ENCODE measurements around the gene IPO4.

Gene IPO4

GRCh38 chr14:24179294-24179960 lies 9.2 kb downstream of the IPO4 start:
- peaks cover 23% of the 10 kb centered on the region for H3K79me1 ChIP-seq (replicated peaks; ENCODE audit: low read length, poor library complexity, severe bottlenecking)
- no peaks in the 10 kb centered on the region for H3K9me3 ChIP-seq (ENCODE audit: control insufficient read depth, low read length)
- peak overlapping the region; percentile 83 for H3K9ac ChIP-seq (ENCODE audit: low read length)
- H2BK120ac ChIP-seq (ENCODE audit: low read depth, low read length) = no peak overlapping the region
- no peak overlapping the region for H4K91ac ChIP-seq (ENCODE audit: low read length)
- H3K14ac ChIP-seq (ENCODE audit: low read length in 2 of 2) = no peak overlapping the region
- no peak overlapping the region for H3K4me3 ChIP-seq (ENCODE audit: insufficient read depth in 1 of 2, low read depth in 1 of 2, low read length in 2 of 2)
- H2BK5ac ChIP-seq (ENCODE audit: low read depth, low read length, poor library complexity, severe bottlenecking) = peak overlapping the region; percentile 21
- no peak overlapping the region for H4K8ac ChIP-seq (ENCODE audit: low read length)
- H3K4me2 ChIP-seq (ENCODE audit: low read length, poor library complexity, severe bottlenecking) = no peak overlapping the region
- H3K4me1 ChIP-seq (ENCODE audit: control insufficient read depth, insufficient read depth, low read depth, low read length) = peaks cover 16% of the 10 kb centered on the region
- no peaks in the 10 kb centered on the region for H3K27me3 ChIP-seq (ENCODE audit: control insufficient read depth in 1 of 2, insufficient read depth in 1 of 2, low read length in 2 of 2)
- no peak overlapping the region for H3K4ac ChIP-seq (ENCODE audit: low read depth in 1 of 2, low read length in 2 of 2)
- H2AK5ac ChIP-seq (ENCODE audit: low read length, severe bottlenecking) = peak overlapping the region; percentile 19
- H3K36me3 ChIP-seq (ENCODE audit: control insufficient read depth in 1 of 2, insufficient read depth in 2 of 2, low read depth in 1 of 2, low read length in 2 of 2) = peaks cover 85 to 93% of the 10 kb centered on the region in 2 experiments
- no peak overlapping the region for H3K18ac ChIP-seq (ENCODE audit: low read depth in 1 of 2, low read length in 2 of 2)
- no peak overlapping the region for H2BK15ac ChIP-seq (ENCODE audit: low read depth, poor library complexity, severe bottlenecking)
- DNase-seq = no peak
- H3K27ac ChIP-seq (ENCODE audit: low read length, poor library complexity, severe bottlenecking) = peak overlapping the region; percentile 73
- no peak overlapping the region for H2AFZ ChIP-seq (ENCODE audit: low read depth, low read length)
- 95% methylated on average over 14 of the region's 14 CpGs for WGBS
- no peak overlapping the region for H3K23ac ChIP-seq (ENCODE audit: low read length in 2 of 2)
- no peak overlapping the region for H2BK12ac ChIP-seq (ENCODE audit: low read length in 2 of 2)

DNA sequence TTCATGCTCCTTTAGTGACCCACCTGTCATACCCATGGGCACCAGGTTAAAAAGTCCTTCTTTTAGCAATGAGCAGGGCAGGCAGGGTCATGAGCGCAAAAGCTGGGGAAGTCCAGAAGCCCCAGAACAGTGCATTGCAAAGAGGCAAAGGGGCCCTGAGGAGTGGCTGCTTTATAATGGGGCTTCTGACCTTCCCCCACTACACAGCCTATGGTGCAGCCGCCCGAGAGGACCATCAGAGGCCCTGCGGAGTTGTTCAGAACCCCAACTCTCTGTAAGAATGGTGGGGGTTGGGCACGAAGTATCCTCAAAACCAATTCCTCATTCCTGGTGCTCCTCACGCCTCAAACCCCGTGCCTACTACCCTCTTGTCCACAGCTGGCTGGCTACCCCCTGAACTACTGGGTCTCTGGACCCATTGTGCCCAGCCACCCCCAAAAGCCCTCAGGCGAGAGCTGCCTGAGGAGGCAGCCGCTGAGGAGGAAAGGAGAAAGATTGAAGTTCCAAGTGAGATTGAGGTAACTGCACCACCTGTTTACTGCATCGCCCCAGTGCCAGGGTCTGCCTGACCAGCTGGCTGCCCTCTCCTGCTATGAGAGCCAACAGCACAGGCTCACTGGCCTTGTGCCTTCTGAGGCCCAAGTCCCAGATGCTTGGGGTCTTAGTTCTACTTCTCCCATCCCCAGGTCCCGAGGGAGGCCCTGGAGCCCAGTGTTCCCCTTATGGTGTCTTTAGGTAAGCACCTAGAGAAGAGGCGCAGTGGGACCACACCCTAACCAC lies 10.0 kb downstream of the IPO4 start:
- Histone ChIP-seq H2BK12ac (ENCODE audit: low read length in 2 of 2) (no peak overlapping the region), H3K4me2 (ENCODE audit: low read length, poor library complexity, severe bottlenecking) (no peak overlapping the region), H3K14ac (ENCODE audit: low read length in 2 of 2) (no peak overlapping the region)

DNA sequence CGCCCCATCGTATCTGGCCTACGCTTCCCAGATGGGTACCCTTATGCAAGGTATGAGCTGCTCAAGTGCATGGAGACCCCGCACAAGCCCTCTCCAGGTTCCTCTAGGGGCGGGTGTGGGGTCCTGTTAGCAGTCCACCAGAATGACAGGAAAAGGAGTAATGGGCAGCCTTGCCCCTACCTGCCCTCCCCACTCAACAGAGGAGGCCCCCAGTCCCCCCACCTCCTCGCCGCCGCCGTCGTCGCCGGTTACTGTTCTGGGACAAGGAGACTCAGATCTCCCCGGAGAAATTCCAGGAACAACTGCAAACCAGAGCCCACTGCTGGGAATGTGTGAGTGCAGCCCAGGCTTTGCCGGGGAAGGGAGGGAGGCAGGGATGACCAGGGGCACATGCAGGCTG lies 10.7 kb downstream of the IPO4 start:
- Histone ChIP-seq H3K4me1 (ENCODE audit: control insufficient read depth, insufficient read depth, low read depth, low read length) (peaks cover 16% of the 10 kb centered on the region), H3K14ac (ENCODE audit: low read length in 2 of 2) (no peak overlapping the region), H2AFZ (ENCODE audit: low read depth, low read length) (no peak overlapping the region), H3K4ac (ENCODE audit: low read depth in 1 of 2, low read length in 2 of 2) (no peak overlapping the region), H3K36me3 (ENCODE audit: control insufficient read depth in 1 of 2, insufficient read depth in 2 of 2, low read depth in 1 of 2, low read length in 2 of 2) (peaks cover 80 to 94% of the 10 kb centered on the region in 2 experiments), H3K9ac (ENCODE audit: low read length) (no peak overlapping the region), H3K4me2 (ENCODE audit: low read length, poor library complexity, severe bottlenecking) (no peak overlapping the region), H3K18ac (ENCODE audit: low read depth in 1 of 2, low read length in 2 of 2) (no peak overlapping the region), H2BK15ac (ENCODE audit: low read depth, poor library complexity, severe bottlenecking) (no peak overlapping the region), H2BK5ac (ENCODE audit: low read depth, low read length, poor library complexity, severe bottlenecking) (no peak overlapping the region), H4K8ac (ENCODE audit: low read length) (no peak overlapping the region), H2BK12ac (ENCODE audit: low read length in 2 of 2) (no peak overlapping the region), H4K91ac (ENCODE audit: low read length) (no peak overlapping the region), H3K9me3 (ENCODE audit: control insufficient read depth, low read length) (no peaks in the 10 kb centered on the region), H2BK120ac (ENCODE audit: low read depth, low read length) (no peak overlapping the region), H3K27ac (ENCODE audit: low read length, poor library complexity, severe bottlenecking) (no peak overlapping the region), H3K79me1 (replicated peaks; ENCODE audit: low read length, poor library complexity, severe bottlenecking) (peaks cover 20% of the 10 kb centered on the region), H3K23ac (ENCODE audit: low read length in 2 of 2) (no peak overlapping the region), H2AK5ac (ENCODE audit: low read length, severe bottlenecking) (no peak overlapping the region), H3K4me3 (ENCODE audit: insufficient read depth in 1 of 2, low read depth in 1 of 2, low read length in 2 of 2) (no peak overlapping the region), H3K27me3 (ENCODE audit: control insufficient read depth in 1 of 2, insufficient read depth in 1 of 2, low read length in 2 of 2) (no peaks in the 10 kb centered on the region)
- 96% methylated on average over 14 of the region's 14 CpGs for WGBS
- DNase-seq = no peak

More for the DNA sequence above, 10.0 kb downstream of the IPO4 start:
- Histone ChIP-seq H4K8ac (ENCODE audit: low read length) (no peak overlapping the region), H3K36me3 (ENCODE audit: control insufficient read depth in 1 of 2, insufficient read depth in 2 of 2, low read depth in 1 of 2, low read length in 2 of 2) (peaks cover 80 to 94% of the 10 kb centered on the region in 2 experiments), H3K27me3 (ENCODE audit: control insufficient read depth in 1 of 2, insufficient read depth in 1 of 2, low read length in 2 of 2) (no peaks in the 10 kb centered on the region), H3K27ac (ENCODE audit: low read length, poor library complexity, severe bottlenecking) (no peak overlapping the region), H2AFZ (ENCODE audit: low read depth, low read length) (no peak overlapping the region), H3K9me3 (ENCODE audit: control insufficient read depth, low read length) (no peaks in the 10 kb centered on the region), H3K23ac (ENCODE audit: low read length in 2 of 2) (no peak overlapping the region), H3K18ac (ENCODE audit: low read depth in 1 of 2, low read length in 2 of 2) (no peak overlapping the region), H3K4me1 (ENCODE audit: control insufficient read depth, insufficient read depth, low read depth, low read length) (peaks cover 16% of the 10 kb centered on the region), H3K79me1 (replicated peaks; ENCODE audit: low read length, poor library complexity, severe bottlenecking) (peaks cover 21% of the 10 kb centered on the region), H3K4ac (ENCODE audit: low read depth in 1 of 2, low read length in 2 of 2) (no peak overlapping the region), H4K91ac (ENCODE audit: low read length) (no peak overlapping the region), H2BK120ac (ENCODE audit: low read depth, low read length) (no peak overlapping the region), H2BK5ac (ENCODE audit: low read depth, low read length, poor library complexity, severe bottlenecking) (no peak overlapping the region), H3K9ac (ENCODE audit: low read length) (peak overlapping the region; percentile 83), H2AK5ac (ENCODE audit: low read length, severe bottlenecking) (no peak overlapping the region), H2BK15ac (ENCODE audit: low read depth, poor library complexity, severe bottlenecking) (no peak overlapping the region), H3K4me3 (ENCODE audit: insufficient read depth in 1 of 2, low read depth in 1 of 2, low read length in 2 of 2) (no peak overlapping the region)
- no peak for DNase-seq
- WGBS = 87% methylated on average over 10 of the region's 12 CpGs

DNA sequence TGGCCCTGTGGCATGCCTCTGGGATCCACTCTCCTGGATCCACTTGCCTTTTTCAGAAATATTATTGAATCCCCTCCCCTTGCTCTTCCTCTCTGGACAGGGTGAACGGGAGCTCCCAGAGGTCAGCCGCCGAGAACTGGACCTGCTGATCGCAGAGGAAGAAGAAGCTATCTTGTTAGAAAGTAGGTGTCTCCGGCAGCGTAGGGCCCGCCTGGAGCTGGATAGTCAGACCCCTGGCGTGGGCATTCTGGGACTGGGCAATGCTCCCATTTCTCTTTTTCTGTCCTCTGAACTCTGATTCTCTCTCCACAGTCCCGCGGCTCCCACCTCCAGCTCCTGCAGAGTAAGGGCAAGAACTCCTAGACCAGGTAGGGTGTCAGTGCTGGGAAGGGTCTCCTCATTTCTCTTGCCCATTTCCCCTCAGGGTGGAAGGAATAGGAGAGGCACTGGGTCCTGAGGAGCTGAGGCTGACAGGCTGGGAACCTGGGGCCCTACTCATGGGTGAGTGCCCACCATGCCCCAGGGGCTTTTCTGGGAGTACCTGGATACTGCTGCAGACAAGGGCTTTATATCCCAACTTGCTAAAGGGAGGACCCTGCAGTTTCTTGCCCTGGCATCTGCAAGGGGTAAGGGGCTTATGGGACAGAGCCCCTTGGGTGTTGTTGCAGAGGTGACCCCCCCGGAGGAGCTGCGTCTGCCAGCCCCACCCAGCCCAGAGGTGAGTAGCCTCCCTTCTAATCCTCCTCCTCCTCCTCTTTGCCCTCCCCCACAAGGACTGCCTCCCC lies 11.4 kb downstream of the IPO4 start:
- Histone ChIP-seq H3K27ac (ENCODE audit: low read length, poor library complexity, severe bottlenecking) (no peak overlapping the region), H2AFZ (ENCODE audit: low read depth, low read length) (no peak overlapping the region), H3K9me3 (ENCODE audit: control insufficient read depth, low read length) (no peaks in the 10 kb centered on the region), H3K27me3 (ENCODE audit: control insufficient read depth in 1 of 2, insufficient read depth in 1 of 2, low read length in 2 of 2) (no peaks in the 10 kb centered on the region), H3K23ac (ENCODE audit: low read length in 2 of 2) (no peak overlapping the region), H4K91ac (ENCODE audit: low read length) (no peak overlapping the region), H3K4ac (ENCODE audit: low read depth in 1 of 2, low read length in 2 of 2) (no peak overlapping the region), H3K79me1 (replicated peaks; ENCODE audit: low read length, poor library complexity, severe bottlenecking) (peaks cover 14% of the 10 kb centered on the region), H3K18ac (ENCODE audit: low read depth in 1 of 2, low read length in 2 of 2) (no peak overlapping the region), H2AK5ac (ENCODE audit: low read length, severe bottlenecking) (no peak overlapping the region), H3K36me3 (ENCODE audit: control insufficient read depth in 1 of 2, insufficient read depth in 2 of 2, low read depth in 1 of 2, low read length in 2 of 2) (peaks cover 80 to 94% of the 10 kb centered on the region in 2 experiments), H2BK12ac (ENCODE audit: low read length in 2 of 2) (no peak overlapping the region), H2BK120ac (ENCODE audit: low read depth, low read length) (no peak overlapping the region), H2BK15ac (ENCODE audit: low read depth, poor library complexity, severe bottlenecking) (no peak overlapping the region), H3K4me2 (ENCODE audit: low read length, poor library complexity, severe bottlenecking) (no peak overlapping the region), H3K4me3 (ENCODE audit: insufficient read depth in 1 of 2, low read depth in 1 of 2, low read length in 2 of 2) (no peak overlapping the region), H3K4me1 (ENCODE audit: control insufficient read depth, insufficient read depth, low read depth, low read length) (peaks cover 16% of the 10 kb centered on the region), H4K8ac (ENCODE audit: low read length) (no peak overlapping the region), H3K9ac (ENCODE audit: low read length) (no peak overlapping the region), H2BK5ac (ENCODE audit: low read depth, low read length, poor library complexity, severe bottlenecking) (no peak overlapping the region), H3K14ac (ENCODE audit: low read length in 2 of 2) (no peak overlapping the region)
- no peak for DNase-seq
- WGBS = 90% methylated on average over 10 of the region's 12 CpGs
